ENCODE data around the gene SMYD4.

DNA sequence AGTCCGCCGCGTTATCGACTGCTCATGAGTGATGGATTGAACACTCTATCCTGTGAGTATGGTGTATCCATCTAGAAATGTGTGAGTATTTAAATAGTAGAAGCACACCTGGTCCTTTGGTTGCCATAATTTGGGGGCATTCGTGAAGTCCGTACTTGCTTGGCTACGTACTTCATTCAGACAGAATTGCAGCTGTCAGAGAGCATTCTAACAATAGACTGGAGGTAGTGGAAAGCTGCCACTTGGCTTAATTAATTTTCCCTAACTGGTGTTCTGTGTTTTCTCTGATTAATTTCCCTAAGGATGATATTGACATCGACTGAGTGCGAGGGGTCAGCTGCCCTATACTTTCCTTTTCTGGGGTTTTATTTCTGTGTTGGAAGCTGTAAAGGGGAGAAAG lies 14.2 kb upstream of the SMYD4 start:
- TF ChIP-seq, protein P1, sequence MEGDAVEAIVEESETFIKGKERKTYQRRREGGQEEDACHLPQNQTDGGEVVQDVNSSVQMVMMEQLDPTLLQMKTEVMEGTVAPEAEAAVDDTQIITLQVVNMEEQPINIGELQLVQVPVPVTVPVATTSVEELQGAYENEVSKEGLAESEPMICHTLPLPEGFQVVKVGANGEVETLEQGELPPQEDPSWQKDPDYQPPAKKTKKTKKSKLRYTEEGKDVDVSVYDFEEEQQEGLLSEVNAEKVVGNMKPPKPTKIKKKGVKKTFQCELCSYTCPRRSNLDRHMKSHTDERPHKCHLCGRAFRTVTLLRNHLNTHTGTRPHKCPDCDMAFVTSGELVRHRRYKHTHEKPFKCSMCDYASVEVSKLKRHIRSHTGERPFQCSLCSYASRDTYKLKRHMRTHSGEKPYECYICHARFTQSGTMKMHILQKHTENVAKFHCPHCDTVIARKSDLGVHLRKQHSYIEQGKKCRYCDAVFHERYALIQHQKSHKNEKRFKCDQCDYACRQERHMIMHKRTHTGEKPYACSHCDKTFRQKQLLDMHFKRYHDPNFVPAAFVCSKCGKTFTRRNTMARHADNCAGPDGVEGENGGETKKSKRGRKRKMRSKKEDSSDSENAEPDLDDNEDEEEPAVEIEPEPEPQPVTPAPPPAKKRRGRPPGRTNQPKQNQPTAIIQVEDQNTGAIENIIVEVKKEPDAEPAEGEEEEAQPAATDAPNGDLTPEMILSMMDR (IDR thresholded peaks at IDR 0.05): no peak
- no peak for TF ChIP-seq POLR2A (IDR thresholded peaks at IDR 0.05)
- TF ChIP-seq EP300 (IDR thresholded peaks at IDR 0.05): no peak
